Mucosa of descending colon (tissue), 3 donors: ENCODE measurements around the gene ATG7. TPM values are rescaled to one million over a fixed set of nuclear protein-coding genes. Genes with fewer than 3 reads are reported as not detected.
"Not testable (repeated sequence)": the region's sequence is repeated elsewhere in the genome, so short reads cannot be mapped to it uniquely, and the experiment has no call there.

ENCODE experiments used
- ATAC-seq: fragments of 200-7000 bp; cut with Tn5 transposase; one replicate; pipeline ENCODE4 v1.9.1; 2020; ENCODE audit warnings: mild to moderate bottlenecking, moderate library complexity
- DNase-seq, 3 donors: peaks; one replicate each; pipeline ENCODE4 v3.0.0-alpha.2; 2020
- H3K36me3 ChIP-seq: fragments of 200-600 bp; one replicate; pipeline ENCODE4 v1.8.0; 2021; ENCODE audit warnings: low read depth, mild to moderate bottlenecking
- H3K4me1 ChIP-seq: fragments of 200-600 bp; one replicate; pipeline ENCODE4 v1.8.0; 2021; ENCODE audit warnings: low read depth, mild to moderate bottlenecking
- H3K4me3 ChIP-seq: fragments of 200-600 bp; one replicate; pipeline ENCODE4 v1.8.0; 2021; ENCODE audit warnings: mild to moderate bottlenecking
- H3K9me3 ChIP-seq: fragments of 200-600 bp; one replicate; pipeline ENCODE4 v1.8.0; 2021; ENCODE audit warnings: mild to moderate bottlenecking
- CTCF ChIP-seq: fragments of 200-600 bp; IDR thresholded peaks from one replicate; pipeline ENCODE4 v1.8.0; 2022; ENCODE audit warnings: antibody characterized with exemption, mild to moderate bottlenecking
- intact Hi-C, 2 donors: fragments of 100-400 bp; cut with DNase I in 1 of 2; cut with micrococcal nuclease in 1 of 2; formaldehyde crosslinking; loops; one replicate each; pipeline versions ENCODE4 v1.11.0 to v1.11.1; 2022; cut with DNase I, micrococcal nuclease
- total RNA-seq, 3 donors: library from RNA; stranded (reverse); fragmentation: NEBNext Ultra II Directional in 2 of 3; extraction: Animal tissue kit (Norgen Biotek cat#: 25700) in 2 of 3; gene quantifications; one replicate each; pipeline versions ENCODE4 v1.2.1 to v1.2.4, GENCODE V29; 2021 to 2023
- donor health status: DM: no; HTN: no; CAD: no; lungs with moderate emphysema.
- donor health status: DM: no; HTN: no; CAD: no.
- donor health status: DM: no; HTN: yes; CAD: no.

ATG7 gene
- total RNA-seq, 3 donors from 2014 or later: 40.4 to 49.6 (median 43.3) TPM

GRCh38 chr3:11499144-11499543 is 226.9 kb downstream of the ATG7 start:
- H3K9me3 ChIP-seq: peaks cover under 1% of the 10 kb centered on the region
- intact Hi-C loops: no loop called here
- no peak for TF ChIP-seq CTCF

GRCh38 chr3:11502413-11502812 is 230.2 kb downstream of the ATG7 start:
- intact Hi-C loops, H3K4me1 ChIP-seq, H3K36me3 ChIP-seq, H3K4me3 ChIP-seq, H3K9me3 ChIP-seq, DNase-seq, ATAC-seq: not testable (repeated sequence)

More at GRCh38 chr3:11499144-11499543, 226.9 kb downstream of the ATG7 start:
- Histone ChIP-seq H3K4me3 (no peak overlapping the region), H3K36me3 (no peaks in the 10 kb centered on the region), H3K4me1 (peaks cover 6% of the 10 kb centered on the region)
- DNase-seq (no peak), ATAC-seq (no peak)

- ATAC-seq (no peak), DNase-seq (no peak)
- TF ChIP-seq CTCF: no peak
- Histone ChIP-seq H3K36me3 (no peaks in the 10 kb centered on the region), H3K9me3 (no peaks in the 10 kb centered on the region), H3K4me1 (peaks cover 5% of the 10 kb centered on the region), H3K4me3 (no peak overlapping the region)
- intact Hi-C loops: no loop called here
These were observed 235.5 kb downstream of the ATG7 start for GRCh38 chr3:11507719-11508118.

GRCh38 chr3:11508346-11509172 is 236.4 kb downstream of the ATG7 start:
- Histone ChIP-seq H3K36me3 (no peaks in the 10 kb centered on the region), H3K9me3 (no peaks in the 10 kb centered on the region), H3K4me3 (no peak overlapping the region), H3K4me1 (peaks cover 5% of the 10 kb centered on the region)
- TF ChIP-seq CTCF: no peak
- intact Hi-C loops: no loop called here
- ATAC-seq (no peak), DNase-seq (no peak)

GRCh38 chr3:11509173-11510000 is 237.2 kb downstream of the ATG7 start:
- Histone ChIP-seq H3K4me1 (peaks cover 5% of the 10 kb centered on the region), H3K9me3 (no peaks in the 10 kb centered on the region), H3K4me3 (no peak overlapping the region), H3K36me3 (no peaks in the 10 kb centered on the region)
- TF ChIP-seq CTCF: no peak
- peak; percentile 94 for ATAC-seq
- DNase-seq: peak; percentile 63 to 77 (median 76)
- intact Hi-C loops: no loop called here

- Histone ChIP-seq H3K9me3 (no peaks in the 10 kb centered on the region), H3K4me3 (no peak overlapping the region), H3K4me1 (peaks cover 5% of the 10 kb centered on the region), H3K36me3 (no peaks in the 10 kb centered on the region)
- TF ChIP-seq CTCF: no peak
- DNase-seq: peak in 1 of 3 donors; percentile 27
- intact Hi-C loops: no loop called here
- ATAC-seq: no peak
These were observed 237.8 kb downstream of the ATG7 start for GRCh38 chr3:11510001-11510340.
